AG08396 (cell line): Measurements from ENCODE around the gene CCDC150.
"Not testable (repeated sequence)": the region's sequence is repeated elsewhere in the genome, so short reads cannot be mapped to it uniquely, and the experiment has no call there.

Experiments used
- DNase-seq: peaks from one replicate; pipeline ENCODE4 v3.0.0; 2012; ENCODE audit warnings: low spot score, mixed read lengths

CCDC150 gene

DNA sequence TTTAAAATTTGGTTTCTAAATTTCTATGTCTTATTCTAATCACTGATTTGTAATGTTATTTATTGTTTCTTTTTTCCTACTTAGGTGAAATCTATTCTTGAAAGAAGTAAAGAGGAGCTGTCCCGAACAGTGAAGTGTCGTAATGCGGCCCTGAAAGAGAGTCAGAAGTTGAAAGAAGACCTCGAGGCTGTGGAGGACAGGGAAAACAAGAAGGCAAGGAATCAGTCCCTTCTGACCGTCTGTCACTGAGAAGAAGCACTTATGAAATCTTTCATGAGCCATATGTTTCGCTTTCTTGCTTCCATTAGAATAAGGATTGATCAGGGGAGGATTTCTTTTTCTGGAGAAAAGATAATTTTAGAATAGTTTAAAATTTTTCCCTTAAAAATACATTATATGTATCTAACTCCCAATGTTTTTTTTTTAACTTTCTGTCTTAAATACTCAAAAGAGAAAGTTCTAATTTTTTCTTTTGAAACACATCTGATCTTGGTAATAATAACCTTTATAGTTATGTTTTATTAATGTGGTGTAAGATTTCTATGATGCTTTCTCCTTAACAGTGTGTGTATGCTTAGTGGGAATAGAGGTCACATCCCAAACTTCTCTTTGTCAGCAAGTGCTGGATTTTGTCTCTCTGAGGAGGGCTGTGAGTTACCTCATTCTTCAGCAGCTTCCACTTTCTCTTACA lies 79.0 kb downstream of the CCDC150 start:
- no peak for DNase-seq

DNA sequence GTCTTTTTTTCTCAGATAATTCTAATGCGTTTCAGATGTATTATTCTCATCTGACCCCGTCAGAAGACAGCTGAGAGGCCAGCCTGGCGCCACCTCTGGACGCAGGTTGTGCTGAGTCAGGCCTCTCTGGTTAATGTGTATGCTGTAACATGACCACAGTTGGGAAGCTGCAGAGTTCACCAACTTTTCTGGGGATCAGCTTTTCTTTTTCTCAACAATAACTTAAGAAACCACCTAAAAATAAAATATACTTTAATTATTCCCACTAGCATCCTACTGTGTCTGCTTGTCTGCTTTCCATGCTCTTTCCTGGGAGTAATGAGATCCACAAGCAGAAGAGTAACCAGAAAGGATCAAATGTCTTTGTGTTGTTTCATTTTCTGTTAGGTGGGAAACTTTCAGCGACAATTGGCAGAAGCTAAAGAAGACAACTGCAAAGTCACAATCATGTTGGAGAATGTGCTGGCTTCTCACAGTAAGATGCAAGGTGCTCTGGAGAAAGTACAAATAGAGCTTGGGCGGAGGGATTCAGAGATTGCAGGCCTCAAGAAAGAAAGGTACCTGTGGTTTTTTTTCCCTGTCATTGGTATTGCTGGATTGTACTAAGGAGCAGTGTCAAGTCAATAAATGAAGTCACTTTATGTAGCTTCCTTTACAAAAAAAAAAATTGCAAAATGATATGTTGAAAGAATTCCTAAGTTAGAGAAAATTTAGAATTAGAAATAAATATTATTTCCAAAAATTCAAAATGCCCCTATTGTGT lies 79.8 kb downstream of the CCDC150 start:
- DNase-seq = peak; percentile 55

DNA sequence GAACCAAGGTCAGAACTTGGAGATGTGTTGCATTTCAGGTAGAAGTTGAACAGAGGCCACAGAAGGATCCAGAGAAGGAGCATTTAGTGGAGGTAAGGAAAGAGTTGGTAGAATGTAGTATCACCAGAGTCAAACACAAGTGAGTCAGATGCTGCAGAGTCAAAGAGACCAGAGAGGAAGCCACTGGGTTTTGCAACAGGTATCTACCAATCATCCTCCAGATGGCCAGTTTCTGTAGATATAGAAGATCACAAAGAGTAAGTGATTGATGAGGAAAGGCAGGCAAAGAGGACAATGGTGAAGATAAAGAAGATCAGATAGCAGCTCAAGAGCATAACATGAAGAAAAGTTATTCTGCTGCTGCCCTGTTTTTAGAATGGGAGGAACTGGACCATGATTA lies 84.1 kb downstream of the CCDC150 start:
- DNase-seq = no peak

DNA sequence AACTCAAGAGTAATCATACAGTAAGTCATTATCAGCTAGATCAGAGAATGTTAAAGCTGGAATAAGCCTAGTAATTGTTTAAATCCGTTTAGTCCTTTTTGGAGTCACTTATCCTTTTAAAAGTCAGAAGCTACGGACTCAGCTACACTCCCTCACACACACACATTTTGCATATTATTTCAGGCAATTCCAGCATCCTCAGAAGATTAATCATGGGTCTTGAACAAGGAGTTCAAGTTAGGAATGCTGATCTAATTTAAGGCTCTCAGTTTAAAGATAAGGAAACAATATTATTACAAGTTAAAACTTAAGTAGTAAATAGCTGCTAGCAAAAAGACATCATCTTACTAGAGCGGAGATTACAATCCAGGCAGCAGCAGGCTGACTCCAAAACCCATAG lies 85.7 kb downstream of the CCDC150 start:
- DNase-seq = no peak

DNA sequence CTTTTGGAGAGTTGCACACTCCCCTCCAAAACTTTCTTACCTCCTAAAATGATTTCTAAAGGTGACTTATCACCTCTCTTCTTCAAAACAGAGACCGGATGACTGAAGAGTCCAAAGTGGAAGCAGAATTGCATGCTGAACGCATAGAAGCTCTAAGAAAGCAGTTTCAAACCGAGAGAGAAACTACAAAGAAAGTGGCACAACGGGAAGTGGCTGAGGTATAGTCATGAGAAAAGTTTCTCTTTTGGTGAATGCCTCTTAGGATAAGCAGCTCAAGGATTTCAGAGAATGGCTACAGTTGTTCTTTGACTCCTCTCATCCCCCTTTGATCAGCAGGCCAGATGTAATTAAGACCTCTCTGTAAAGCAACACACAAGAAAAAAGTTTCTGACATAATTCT lies 86.4 kb downstream of the CCDC150 start:
- DNase-seq = no peak

DNA sequence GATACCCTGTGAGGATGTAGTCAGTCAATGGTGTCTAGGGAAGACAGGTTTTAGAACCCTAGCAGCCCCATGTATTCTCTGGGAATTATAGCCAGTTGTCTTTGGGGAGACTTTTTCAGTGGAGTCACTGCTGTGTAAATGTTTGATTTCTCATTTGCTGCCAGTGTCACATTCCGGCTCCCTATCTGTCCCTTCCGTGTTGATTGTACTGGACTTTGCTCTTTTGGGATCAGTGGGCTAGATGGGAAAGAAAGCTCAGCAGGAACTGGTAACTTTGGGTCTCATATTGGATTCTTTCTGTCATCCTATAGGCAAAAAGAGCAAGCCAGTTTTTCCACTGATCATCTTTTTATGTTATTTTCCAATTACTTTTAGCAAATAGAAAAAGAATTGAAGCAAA lies 89.9 kb downstream of the CCDC150 start:
- DNase-seq = no peak

DNA sequence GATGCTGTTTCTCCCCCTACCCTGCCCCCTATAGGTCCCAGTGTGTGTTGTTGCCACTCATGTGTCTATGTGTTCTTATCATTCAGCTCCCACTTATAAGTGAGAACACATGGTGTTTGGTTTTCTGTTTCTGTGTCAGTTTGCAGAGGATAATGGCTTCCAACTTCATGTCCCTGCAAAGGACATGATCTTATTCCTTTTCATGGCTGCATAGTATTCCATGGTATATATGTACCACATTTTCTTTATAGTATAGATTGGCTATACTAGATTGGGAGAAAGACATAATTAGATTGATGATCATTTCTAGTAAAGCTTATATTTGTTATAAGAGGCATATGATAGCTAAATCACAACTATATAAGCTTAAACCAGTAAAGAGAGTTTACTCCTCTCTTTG lies 97.1 kb downstream of the CCDC150 start:
- DNase-seq = not testable (repeated sequence)

DNA sequence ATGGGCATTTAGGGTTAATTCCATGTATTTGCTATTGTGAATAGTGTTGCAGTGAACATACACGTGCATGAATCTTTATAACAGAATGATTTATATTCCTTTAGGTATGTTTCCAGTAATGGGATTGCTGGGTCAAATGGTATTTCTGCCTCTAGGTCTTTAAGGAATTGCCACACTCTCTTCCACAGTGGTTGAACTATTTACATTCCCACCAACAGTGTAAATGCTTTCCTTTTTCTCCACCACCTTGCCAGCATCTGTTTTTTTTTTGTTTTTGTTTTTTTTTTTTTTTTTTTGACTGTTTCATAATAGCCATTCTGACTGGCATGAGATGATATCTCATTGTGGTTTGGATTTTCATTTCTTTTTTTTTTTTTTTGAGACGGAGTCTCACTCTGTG lies 97.5 kb downstream of the CCDC150 start:
- no peak for DNase-seq

DNA sequence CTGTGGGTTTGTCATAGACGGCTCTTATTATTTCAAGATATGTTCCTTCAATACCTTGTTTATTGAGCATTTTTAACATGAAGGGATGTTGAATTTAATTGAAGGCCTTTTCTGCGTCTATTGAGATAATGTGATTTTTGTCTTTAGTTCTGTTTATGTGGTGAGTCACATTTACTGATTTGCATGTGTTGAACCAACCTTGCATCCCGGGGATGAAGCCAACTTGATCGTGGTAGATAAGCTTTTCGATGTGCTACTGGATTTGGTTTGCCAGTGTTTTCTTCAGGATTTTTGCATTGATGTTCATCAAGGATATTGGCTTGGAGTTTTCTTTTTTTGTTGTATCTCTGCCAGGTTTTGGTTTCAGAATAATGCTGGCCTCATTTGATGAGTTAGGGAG lies 99.5 kb downstream of the CCDC150 start:
- no peak for DNase-seq

DNA sequence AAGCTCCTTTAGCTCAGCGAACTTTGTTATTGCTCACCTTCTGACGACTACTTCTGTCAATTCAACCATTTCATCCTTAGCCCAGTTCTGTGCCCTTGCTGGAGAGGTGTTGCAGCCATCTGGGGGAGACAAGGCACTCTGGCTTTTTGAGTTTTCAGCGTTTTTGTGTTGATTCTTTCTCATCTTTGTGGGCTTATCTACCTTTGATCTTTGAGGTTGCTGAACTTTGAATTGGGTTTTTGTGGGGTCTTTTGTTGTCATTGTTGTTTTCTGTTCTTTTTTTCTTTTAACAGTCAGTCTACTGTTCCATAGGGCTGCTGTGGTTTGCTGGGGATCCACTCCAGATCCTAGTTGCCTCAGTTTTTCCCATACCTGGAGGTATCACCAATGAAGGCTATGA lies 102.7 kb downstream of the CCDC150 start:
- DNase-seq = no peak

DNA sequence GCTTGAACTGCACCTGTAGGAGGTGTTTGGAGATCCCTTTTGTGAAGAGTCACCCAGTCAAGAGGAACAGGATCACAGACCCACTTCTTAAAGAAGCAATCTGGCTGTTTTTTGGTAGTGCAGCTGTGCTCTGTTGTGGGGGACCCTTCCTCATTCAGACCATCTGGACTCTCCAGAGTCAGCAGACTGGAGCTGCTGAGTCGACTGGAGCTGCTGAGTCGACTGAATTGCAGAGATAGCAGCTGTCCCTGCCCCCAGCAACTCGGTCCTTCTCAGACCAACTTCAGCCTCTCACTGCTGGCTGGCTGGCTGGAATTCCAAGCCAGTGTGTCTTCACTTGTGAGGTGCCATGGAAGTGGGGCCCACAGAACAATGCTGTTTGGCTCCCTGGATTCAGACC lies 103.2 kb downstream of the CCDC150 start:
- DNase-seq = no peak

DNA sequence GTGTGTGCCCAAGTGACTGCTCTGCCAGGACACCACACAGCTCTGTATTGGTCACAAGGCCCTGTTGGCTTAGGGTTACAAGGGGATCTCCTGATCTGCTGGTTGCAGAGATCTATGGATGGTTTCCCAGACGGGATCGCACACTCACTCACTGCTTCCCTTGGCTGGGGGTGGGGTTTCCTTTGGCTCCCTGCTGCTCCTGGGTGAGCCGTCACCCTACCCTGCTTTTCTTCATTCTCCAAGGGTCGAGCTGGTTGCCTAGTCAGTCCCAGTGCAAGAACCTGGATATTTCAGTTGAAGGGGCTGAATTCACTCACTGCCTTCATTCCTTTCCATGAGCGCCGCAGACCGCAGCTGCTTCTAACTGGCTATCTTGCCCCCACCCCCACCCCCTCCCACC lies 103.7 kb downstream of the CCDC150 start:
- DNase-seq = no peak

DNA sequence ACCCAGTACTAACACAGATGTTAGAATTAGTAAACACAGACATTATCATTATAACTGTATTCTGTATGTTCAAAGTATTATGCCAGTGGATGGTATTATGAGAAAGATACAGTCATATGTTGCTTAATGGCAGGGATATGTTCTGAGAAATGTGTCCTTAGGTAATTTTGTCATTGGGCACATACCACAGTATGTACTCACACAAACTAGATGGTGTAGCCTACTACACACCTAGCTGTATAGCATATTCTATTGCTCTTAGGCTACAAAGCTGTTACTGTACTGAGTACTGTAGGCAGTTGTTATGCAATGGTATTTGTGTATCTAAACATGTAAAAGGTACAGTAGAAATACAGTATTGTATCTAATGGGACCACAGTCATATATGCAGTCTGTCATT lies 106.2 kb downstream of the CCDC150 start:
- no peak for DNase-seq

DNA sequence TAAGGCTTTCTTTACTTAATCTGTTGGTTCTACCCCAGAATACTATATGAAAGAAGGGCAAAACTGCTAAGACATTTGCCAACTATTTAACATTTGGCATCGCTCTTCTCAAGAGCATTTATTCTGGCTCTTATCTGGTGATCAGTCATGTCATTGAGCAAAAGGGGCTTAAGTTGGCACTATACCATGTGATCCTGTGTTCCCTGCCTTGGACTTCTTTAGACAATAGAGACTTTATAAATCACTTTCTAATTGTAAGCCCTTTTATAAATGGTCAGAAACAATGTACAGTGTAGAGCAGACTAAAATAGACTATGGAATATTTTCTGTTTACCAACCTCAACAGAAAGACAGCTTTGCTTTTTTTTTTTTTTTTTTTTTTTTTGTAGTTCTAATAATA lies 107.9 kb downstream of the CCDC150 start:
- DNase-seq = no peak

DNA sequence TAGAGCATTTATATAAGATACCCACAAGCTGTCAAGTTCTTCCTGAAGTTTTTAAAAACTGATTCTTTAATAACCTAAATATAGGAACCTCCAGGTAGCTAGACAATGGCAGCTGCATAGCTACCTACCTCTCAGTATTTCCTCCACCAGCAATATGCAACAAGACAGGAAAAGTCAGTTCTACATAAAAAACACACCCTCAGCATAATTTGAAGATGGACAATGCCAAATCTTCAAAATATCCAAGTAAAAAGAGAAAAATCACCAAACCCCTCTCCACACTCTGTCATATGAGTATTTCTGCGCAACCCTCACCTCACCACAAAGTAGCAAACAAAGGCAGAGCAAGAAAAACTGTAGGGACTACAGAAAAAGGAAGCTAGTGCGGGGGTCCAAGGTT lies 108.6 kb downstream of the CCDC150 start:
- no peak for DNase-seq

DNA sequence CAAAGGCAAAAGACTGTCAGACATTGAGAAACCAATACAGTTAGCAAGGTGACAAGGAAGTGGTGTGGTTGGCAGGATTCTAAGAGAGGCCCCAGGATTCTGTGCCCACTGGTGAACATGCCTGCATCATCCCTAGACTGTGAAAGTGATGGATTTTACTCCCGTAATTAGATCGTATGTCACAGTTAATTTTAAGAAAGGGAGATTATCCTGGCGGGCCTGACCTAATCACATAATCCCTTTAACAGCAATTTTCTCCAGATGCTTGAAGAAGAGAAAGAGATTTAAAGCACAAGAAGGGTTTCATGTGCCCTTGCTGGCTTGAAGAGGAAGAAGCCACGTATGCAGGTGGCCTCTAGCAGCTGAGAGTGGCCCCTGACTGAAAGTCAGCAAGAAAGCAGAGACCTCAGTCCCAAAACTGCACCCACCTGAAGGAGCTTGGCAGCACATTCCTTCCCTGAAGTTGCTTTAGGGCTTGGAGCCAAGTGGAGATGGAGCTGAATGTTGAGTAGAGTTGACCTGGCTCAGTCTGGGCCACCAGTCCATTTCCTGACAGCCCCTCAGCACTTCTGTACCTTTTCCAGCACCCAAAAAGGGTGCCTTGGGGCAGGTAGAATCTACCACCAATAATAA lies 110.9 kb downstream of the CCDC150 start:
- DNase-seq = no peak

DNA sequence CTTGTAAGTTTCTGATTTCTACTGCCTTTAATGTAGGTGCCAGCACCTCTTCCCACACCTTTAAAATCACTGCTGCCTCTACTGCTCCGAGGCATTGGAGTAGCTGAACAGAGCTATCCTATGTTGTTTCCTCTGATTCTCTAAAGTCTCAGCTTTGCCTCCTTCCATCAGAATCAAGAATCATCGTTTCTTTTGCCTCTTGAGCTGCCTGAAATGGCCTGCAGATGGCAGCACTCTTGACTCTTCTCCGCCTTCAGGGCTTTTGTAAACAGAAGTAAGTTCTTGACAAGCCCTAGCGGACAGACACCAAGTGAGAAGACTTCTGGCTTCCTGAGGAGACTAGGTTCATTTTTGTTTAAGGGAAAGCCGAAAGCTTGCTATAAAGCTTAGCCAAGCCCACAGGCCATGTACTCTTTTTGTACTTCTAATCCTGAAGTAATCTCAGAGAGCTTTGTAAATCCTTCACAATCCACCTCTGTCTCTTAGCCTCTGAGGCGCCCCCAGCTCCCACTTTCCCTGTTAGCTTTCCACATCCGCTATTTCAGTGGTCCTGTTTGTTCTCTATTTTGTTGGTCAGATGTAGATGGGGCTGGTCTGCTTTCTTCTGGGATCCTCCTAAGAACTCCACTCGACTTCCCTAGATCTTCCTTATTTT lies 111.6 kb downstream of the CCDC150 start:
- DNase-seq = peak; percentile 65

DNA sequence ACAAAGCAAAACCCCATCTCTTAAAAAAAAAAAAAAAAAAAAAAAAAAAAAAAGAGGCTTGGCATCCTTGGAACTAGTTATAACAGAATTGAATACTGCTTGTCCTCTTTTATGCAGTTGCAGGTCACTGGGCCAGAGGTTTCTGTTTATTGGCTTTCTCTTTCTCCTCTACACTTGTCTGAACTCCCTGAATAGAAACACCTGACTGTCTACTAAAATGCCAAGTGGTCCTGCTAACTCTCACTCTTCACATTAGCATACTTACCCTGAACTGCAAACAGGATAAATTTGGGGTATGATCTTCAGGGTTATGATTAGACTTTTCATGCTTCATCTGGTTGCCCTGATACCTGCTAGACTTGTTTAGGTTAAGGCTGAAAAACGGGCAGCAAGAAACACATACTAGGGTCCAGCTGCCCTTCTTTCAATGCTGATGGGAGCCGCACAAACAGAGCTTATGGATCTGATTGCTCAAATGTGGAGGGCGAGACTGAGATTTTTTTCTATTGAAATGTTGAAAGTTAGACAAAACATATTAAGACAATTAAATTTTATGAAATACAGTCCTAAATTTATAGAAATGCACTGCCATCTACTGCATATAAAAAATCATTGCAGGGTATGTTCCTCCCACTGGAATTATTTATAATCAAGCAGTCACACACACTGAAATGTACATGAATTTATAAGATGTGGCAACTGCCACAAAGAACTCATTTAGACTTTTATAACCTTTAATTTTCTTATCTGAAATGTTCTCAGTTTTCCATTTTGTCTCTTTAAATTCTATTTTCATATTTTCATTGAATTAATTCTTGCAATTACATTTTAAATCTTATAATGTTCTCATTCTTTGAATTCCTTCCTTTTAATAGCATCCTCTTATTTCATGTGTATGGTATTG lies 119.2 kb downstream of the CCDC150 start:
- peak; percentile 27 for DNase-seq

DNA sequence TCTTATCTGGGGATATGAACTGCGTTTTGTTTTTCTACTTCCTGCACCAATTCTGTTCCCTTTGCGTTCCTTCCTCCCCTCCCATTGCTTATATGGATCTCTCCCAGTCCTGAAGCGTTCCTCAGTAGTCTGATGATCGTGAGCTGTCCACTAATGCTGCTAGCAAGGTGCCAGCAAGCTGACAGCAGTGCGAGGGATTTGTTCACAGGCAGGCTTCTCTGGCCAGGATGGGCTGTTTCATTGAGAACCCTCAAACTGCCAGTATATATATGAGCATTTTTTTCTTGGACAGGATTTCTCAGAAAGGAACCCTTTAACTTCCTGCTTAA lies 119.8 kb downstream of the CCDC150 start:
- no peak for DNase-seq

DNA sequence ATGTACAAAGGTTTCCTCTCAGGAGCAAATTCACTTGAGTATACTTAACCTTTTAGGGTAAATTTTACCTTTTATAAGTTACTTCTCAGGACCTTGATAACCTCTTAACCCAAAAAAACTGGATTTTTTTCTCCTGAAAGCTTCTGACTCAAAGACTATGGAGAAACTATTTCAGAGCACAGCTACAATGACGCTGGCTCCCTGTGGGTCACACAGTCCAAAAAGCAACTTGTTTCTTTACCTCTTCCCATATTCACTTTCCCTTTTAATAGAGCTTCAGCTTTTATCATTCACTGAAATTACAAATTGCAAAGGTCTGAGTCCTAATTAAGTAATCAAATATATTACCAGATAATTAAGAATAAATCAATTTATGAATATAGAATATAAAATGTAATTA lies 127.6 kb downstream of the CCDC150 start:
- DNase-seq = no peak
